Kidney tubule cell (primary cell): ENCODE data around the gene STK26.
"Not testable (repeated sequence)": the region's sequence is repeated elsewhere in the genome, so short reads cannot be mapped to it uniquely, and the experiment has no call there.

ENCODE experiments used
- DNase-seq: peaks from one replicate; pipeline ENCODE4 v3.0.0-alpha.2; 2018; ENCODE audit warnings: low spot score

The STK26 gene

GRCh38 chrX:132022967-132023895 is at the start of gene STK26:
Gene STK26 (plus strand): TSS chrX:132023302. CDS start chrX:132023618, 316 bp downstream.
- peak; percentile 78 for DNase-seq

- no peak for DNase-seq
Observed at GRCh38 chrX:131975851-131976250, 47.3 kb upstream of the STK26 start.

GRCh38 chrX:131977619-131978018 is 45.5 kb upstream of the STK26 start:
- no peak for DNase-seq

- DNase-seq, result no peak
Observed at GRCh38 chrX:131979116-131979515, 44.0 kb upstream of the STK26 start.

GRCh38 chrX:131985526-131986049 is 37.5 kb upstream of the STK26 start:
- DNase-seq, result no peak

- no peak for DNase-seq
Observed at GRCh38 chrX:131987252-131987651, 35.9 kb upstream of the STK26 start.

- no peak for DNase-seq
Observed at GRCh38 chrX:131988236-131988635, 34.9 kb upstream of the STK26 start.

- DNase-seq, result peak; percentile 54
Observed at GRCh38 chrX:132001127-132001526, 22.0 kb upstream of the STK26 start.

- no peak for DNase-seq
Observed at GRCh38 chrX:132004728-132005127, 18.4 kb upstream of the STK26 start.

GRCh38 chrX:132009350-132009749 is 13.8 kb upstream of the STK26 start:
- DNase-seq, result no peak

- DNase-seq, result not testable (repeated sequence)
Observed at GRCh38 chrX:132010213-132010612, 12.9 kb upstream of the STK26 start.

GRCh38 chrX:132015875-132016274 is 7.2 kb upstream of the STK26 start:
- no peak for DNase-seq

GRCh38 chrX:132016628-132017430 is 6.3 kb upstream of the STK26 start:
- DNase-seq, result no peak

- no peak for DNase-seq
Observed at GRCh38 chrX:132017431-132018185, 5.5 kb upstream of the STK26 start.

GRCh38 chrX:132022198-132022966 is 720 bp upstream of the STK26 start:
- DNase-seq, result no peak

GRCh38 chrX:132023896-132024386 is 839 bp downstream of the STK26 start:
- peak; percentile 57 for DNase-seq

GRCh38 chrX:132025041-132025440 is 1.9 kb downstream of the STK26 start:
- no peak for DNase-seq

GRCh38 chrX:132030264-132030663 is 7.2 kb downstream of the STK26 start:
- no peak for DNase-seq

GRCh38 chrX:132031867-132032266 is 8.8 kb downstream of the STK26 start:
- no peak for DNase-seq

- DNase-seq, result no peak
Observed at GRCh38 chrX:132033166-132033565, 10.1 kb downstream of the STK26 start.

GRCh38 chrX:132034648-132035047 is 11.5 kb downstream of the STK26 start:
- no peak for DNase-seq
